RWPE2 (cell line): ENCODE data around the gene KANSL1L.
A peak's percentile ranks its signal among the peaks of the same experiment; 100 is the strongest.

Experiments
- ATAC-seq: fragments of 200-7000 bp; cut with Tn5 transposase; 3 replicates; pipeline ENCODE4 v1.9.1; 2021; ENCODE audit warnings: low read depth
- DNase-seq: peaks from one replicate; pipeline ENCODE4 v3.0.0-alpha.2; 2020; ENCODE audit warnings: low spot score
- H3K27ac ChIP-seq: fragments of 450-650 bp; 2 replicates; pipeline ENCODE4 v1.5.1; 2017; ENCODE audit warnings: mild to moderate bottlenecking; ENCODE audit not compliant: poor library complexity, severe bottlenecking
- H3K27me3 ChIP-seq: fragments of 250-450 bp; sonication (Bioruptor Pico); 2 replicates; pipeline ENCODE4 v1.5.1; 2021; ENCODE audit warnings: mild to moderate bottlenecking, moderate library complexity; ENCODE audit not compliant: insufficient read depth, poor library complexity, severe bottlenecking
- H3K36me3 ChIP-seq: fragments of 250-450 bp; sonication (Bioruptor Pico); 2 replicates; pipeline ENCODE4 v1.5.1; 2020; ENCODE audit warnings: low read depth, mild to moderate bottlenecking, moderate library complexity
- H3K4me1 ChIP-seq: fragments of 250-450 bp; sonication (Bioruptor Pico); 2 replicates; pipeline ENCODE4 v1.5.1; 2021; ENCODE audit warnings: mild to moderate bottlenecking, moderate library complexity; ENCODE audit not compliant: insufficient read depth, poor library complexity, severe bottlenecking
- H3K4me3 ChIP-seq: fragments of 250-450 bp; sonication (Bioruptor Pico); 2 replicates; pipeline ENCODE4 v1.5.1; 2021; ENCODE audit warnings: mild to moderate bottlenecking, moderate library complexity; ENCODE audit not compliant: severe bottlenecking
- H3K9me3 ChIP-seq: fragments of 250-450 bp; sonication (Bioruptor Pico); 2 replicates; pipeline ENCODE4 v1.5.1; 2021; ENCODE audit warnings: mild to moderate bottlenecking, moderate library complexity; ENCODE audit not compliant: severe bottlenecking
- CTCF ChIP-seq: fragments of 450-650 bp; IDR thresholded peaks from one replicate; pipeline ENCODE4 v1.5.1; 2017; ENCODE audit warnings: mild to moderate bottlenecking, moderate library complexity; ENCODE audit not compliant: poor library complexity, severe bottlenecking

The KANSL1L gene

GRCh38 chr2:210197720-210198119, 26.5 kb upstream of the KANSL1L start:
- Histone ChIP-seq H3K9me3 (no peaks in the 10 kb centered on the region), H3K27me3 (no peaks in the 10 kb centered on the region), H3K4me3 (no peak overlapping the region), H3K36me3 (no peaks in the 10 kb centered on the region), H3K4me1 (no peaks in the 10 kb centered on the region), H3K27ac (no peak overlapping the region)
- DNase-seq (no peak), ATAC-seq (no peak)
- TF ChIP-seq CTCF = no peak

- Histone ChIP-seq H3K27me3 (no peaks in the 10 kb centered on the region), H3K27ac (no peak overlapping the region), H3K4me1 (no peaks in the 10 kb centered on the region), H3K4me3 (no peak overlapping the region), H3K36me3 (no peaks in the 10 kb centered on the region), H3K9me3 (no peaks in the 10 kb centered on the region)
- DNase-seq (no peak), ATAC-seq (no peak)
- TF ChIP-seq CTCF = peak; percentile 82
Measured at GRCh38 chr2:210195101-210195852, 24.1 kb upstream of the KANSL1L start.

- H3K4me1 ChIP-seq = peaks cover 12% of the 10 kb centered on the region
- H3K36me3 ChIP-seq = no peaks in the 10 kb centered on the region
- H3K9me3 ChIP-seq = no peaks in the 10 kb centered on the region
- H3K27ac ChIP-seq = no peak overlapping the region
- ATAC-seq (no peak), DNase-seq (no peak)
- no peak for TF ChIP-seq CTCF
- no peaks in the 10 kb centered on the region for H3K27me3 ChIP-seq
- H3K4me3 ChIP-seq = no peak overlapping the region
Measured at GRCh38 chr2:210190345-210190744, 19.1 kb upstream of the KANSL1L start.

GRCh38 chr2:210189452-210190138, 18.4 kb upstream of the KANSL1L start:
- no peak for DNase-seq
- Histone ChIP-seq H3K27ac (no peak overlapping the region), H3K27me3 (no peaks in the 10 kb centered on the region), H3K9me3 (no peaks in the 10 kb centered on the region), H3K4me1 (peaks cover 12% of the 10 kb centered on the region), H3K36me3 (no peaks in the 10 kb centered on the region), H3K4me3 (no peak overlapping the region)
- no peak for ATAC-seq
- TF ChIP-seq CTCF = no peak

- Histone ChIP-seq H3K9me3 (no peaks in the 10 kb centered on the region), H3K27ac (no peak overlapping the region), H3K27me3 (no peaks in the 10 kb centered on the region), H3K4me3 (no peak overlapping the region), H3K4me1 (peaks cover 12% of the 10 kb centered on the region), H3K36me3 (no peaks in the 10 kb centered on the region)
- ATAC-seq = peak; percentile 58
- DNase-seq = no peak
- no peak for TF ChIP-seq CTCF
Measured at GRCh38 chr2:210188755-210189154, 17.5 kb upstream of the KANSL1L start.
